Measurements from ENCODE around the gene HILPDA.

GRCh38 chr7:128408709-128409595 is 46.7 kb upstream of the HILPDA start:
- no peak for TF ChIP-seq EZH2 (IDR thresholded peaks at IDR 0.05; ENCODE audit: insufficient read depth, poor library complexity, severe bottlenecking)
- TF ChIP-seq EZH2phosphoT487 (IDR thresholded peaks at IDR 0.05; ENCODE audit: insufficient read depth, low read depth): no peak
